PC-9 (cell line): ENCODE data around the gene PLVAP.

Experiments
- CTCF ChIP-seq: fragments of 200-600 bp; sonication (generic); conservative IDR thresholded peaks from 2 replicates; pipeline ENCODE4 v1.6.1; 2017; ENCODE audit warnings: mixed run types, antibody characterized with exemption, mild to moderate bottlenecking, moderate library complexity
- EZH2 ChIP-seq: fragments of 200-600 bp; sonication (generic); IDR thresholded peaks from 2 replicates; pipeline ENCODE4 v1.8.0; 2017; ENCODE audit warnings: antibody characterized with exemption, low read depth

DNA sequence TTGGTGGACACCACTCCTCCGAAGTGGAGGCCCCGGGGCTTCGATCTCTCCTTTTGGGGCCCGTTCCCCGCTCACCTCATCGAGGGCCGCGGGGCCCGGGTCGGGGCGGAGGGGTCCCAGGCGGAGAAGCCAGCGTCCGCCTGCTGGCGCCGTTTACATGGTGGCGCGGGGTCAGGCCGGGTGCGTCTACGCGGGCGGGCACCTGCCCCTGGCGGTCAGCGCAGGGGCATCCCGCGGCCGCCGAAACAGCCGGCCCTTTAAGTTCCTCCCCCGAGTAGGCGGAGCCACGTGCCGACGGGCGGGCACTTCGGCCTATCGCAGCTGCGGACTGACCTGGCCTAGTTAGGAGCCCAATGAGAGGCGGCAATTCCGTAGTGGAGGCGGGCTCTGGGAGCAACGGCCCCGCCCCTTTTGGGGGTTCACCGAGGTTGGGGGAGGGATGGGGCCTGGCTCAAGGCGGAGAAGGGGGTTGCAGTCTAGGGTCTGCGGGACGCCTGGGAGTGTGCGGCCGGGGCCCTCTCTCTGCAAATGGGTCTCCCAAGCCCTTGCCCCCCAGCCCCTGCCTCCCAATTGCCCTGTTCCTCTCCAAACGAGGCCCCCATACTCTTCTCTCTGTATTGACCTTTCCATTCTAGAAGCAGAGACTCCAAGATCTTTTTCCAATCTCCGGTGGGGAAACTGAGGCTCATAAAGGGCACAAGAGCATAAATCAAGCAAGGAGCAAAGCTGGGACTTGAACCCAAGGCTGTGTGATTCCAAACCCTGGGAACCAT lies 73.8 kb downstream of the PLVAP start, which contains the start of gene ABHD8:
- no peak for TF ChIP-seq EZH2
- peak; percentile 70 for TF ChIP-seq CTCF
